SU-DHL-6 (cell line): ENCODE measurements around the gene SH2D3A.
"Not testable (repeated sequence)": the region's sequence is repeated elsewhere in the genome, so short reads cannot be mapped to it uniquely, and the experiment has no call there.

Experiments used
- H2AFZ ChIP-seq: fragments of 200-600 bp; sonication (generic); 2 replicates; pipeline ENCODE4 v1.6.1; 2014; ENCODE audit warnings: low read depth, mild to moderate bottlenecking, moderate library complexity, mixed read lengths, antibody characterized with exemption, low read length; ENCODE audit not compliant: severe bottlenecking
- H3F3A ChIP-seq: fragments of 200-600 bp; shearing (Covaris generic); 2 replicates; pipeline ENCODE4 v1.6.0; 2016; ENCODE audit warnings: antibody characterized with exemption, mild to moderate bottlenecking; ENCODE audit not compliant: insufficient read depth
- H3K27ac ChIP-seq: fragments of 200-600 bp; sonication (generic); 2 replicates; pipeline ENCODE4 v1.5.1; 2016; ENCODE audit warnings: low read depth, mild to moderate bottlenecking, low read length, moderate library complexity, mixed read lengths
- H3K27me3 ChIP-seq: fragments of 200-600 bp; sonication (generic), shearing (Covaris generic); 2 replicates; pipeline ENCODE4 v1.6.0; 2014; ENCODE audit warnings: mild to moderate bottlenecking, low read length
- H3K36me3 ChIP-seq: fragments of 200-600 bp; sonication (generic); 2 replicates; pipeline ENCODE4 v1.6.1; 2014; ENCODE audit warnings: mild to moderate bottlenecking, low read length, mixed read lengths
- H3K4me2 ChIP-seq: fragments of 300-600, 200-600 bp; shearing (Covaris generic), sonication (generic); 2 replicates; pipeline ENCODE4 v1.6.0; 2014; ENCODE audit warnings: low read length, low read depth, mild to moderate bottlenecking; ENCODE audit not compliant: poor library complexity, severe bottlenecking
- H3K4me3 ChIP-seq: fragments of 200-600 bp; sonication (generic); 2 replicates; pipeline ENCODE4 v1.5.1; 2014; ENCODE audit warnings: antibody characterized with exemption, low read length, mild to moderate bottlenecking, mixed read lengths; ENCODE audit not compliant: insufficient read depth, poor library complexity, severe bottlenecking
- H3K79me2 ChIP-seq: fragments of 200-600 bp; sonication (generic); 2 replicates; pipeline ENCODE4 v1.6.1; 2014; ENCODE audit warnings: mild to moderate bottlenecking, low read length, moderate library complexity; ENCODE audit not compliant: insufficient read depth
- H3K9ac ChIP-seq: fragments of 200-600 bp; sonication (generic); 2 replicates; pipeline ENCODE4 v1.7.0; 2014; ENCODE audit warnings: mild to moderate bottlenecking, low read length
- H3K9me2 ChIP-seq: fragments of 200-600 bp; sonication (generic); replicated peaks from 2 replicates; pipeline ENCODE4 v1.6.1; 2014; ENCODE audit warnings: low read length; ENCODE audit not compliant: insufficient read depth
- H3K9me3 ChIP-seq: fragments of 200-600 bp; sonication (generic); 2 replicates; pipeline ENCODE4 v1.6.1; 2014; ENCODE audit warnings: low read length, mixed read lengths; ENCODE audit not compliant: insufficient read depth
- H4K20me1 ChIP-seq: fragments of 200-600 bp; sonication (generic); 2 replicates; pipeline ENCODE4 v1.6.1; 2014; ENCODE audit warnings: low read depth, mild to moderate bottlenecking, antibody characterized with exemption, low read length, moderate library complexity, mixed read lengths
- CTCF ChIP-seq: fragments of 200-600 bp; sonication (generic); IDR thresholded peaks from one replicate; pipeline ENCODE4 v1.5.1; 2017; ENCODE audit warnings: antibody characterized with exemption, mild to moderate bottlenecking, low read length, moderate library complexity; ENCODE audit not compliant: insufficient read depth, poor library complexity, severe bottlenecking
- EZH2phosphoT487 ChIP-seq: fragments of 200-600 bp; sonication (generic), shearing (Covaris generic); conservative IDR thresholded peaks from 2 replicates; pipeline ENCODE4 v1.6.1; 2018; ENCODE audit warnings: mild to moderate bottlenecking, antibody characterized with exemption, low read length, moderate library complexity, mixed read lengths

Gene SH2D3A

GRCh38 chr19:6709549-6709948 lies 57.7 kb downstream of the SH2D3A start:
- H3K9ac ChIP-seq = no peak overlapping the region
- TF ChIP-seq EZH2phosphoT487 (no peak), CTCF (no peak)
- no peak overlapping the region for H3K4me2 ChIP-seq
- H2AFZ ChIP-seq = no peak overlapping the region
- no peak overlapping the region for H3K27ac ChIP-seq
- H3F3A ChIP-seq = no peaks in the 10 kb centered on the region
- H3K9me2 ChIP-seq = no peaks in the 10 kb centered on the region
- H4K20me1 ChIP-seq = no peaks in the 10 kb centered on the region
- H3K9me3 ChIP-seq = no peaks in the 10 kb centered on the region
- no peaks in the 10 kb centered on the region for H3K27me3 ChIP-seq
- no peaks in the 10 kb centered on the region for H3K79me2 ChIP-seq
- no peaks in the 10 kb centered on the region for H3K36me3 ChIP-seq
- no peak overlapping the region for H3K4me3 ChIP-seq

- H3K27ac ChIP-seq, H3K27me3 ChIP-seq, H3K9me2 ChIP-seq, H2AFZ ChIP-seq, H4K20me1 ChIP-seq, H3K4me3 ChIP-seq, H3K79me2 ChIP-seq, H3K9ac ChIP-seq, H3K9me3 ChIP-seq, H3F3A ChIP-seq, H3K36me3 ChIP-seq, H3K4me2 ChIP-seq: not testable (repeated sequence)
These were observed 58.3 kb downstream of the SH2D3A start for GRCh38 chr19:6708913-6709312.

- no peak overlapping the region for H3K27ac ChIP-seq
- no peaks in the 10 kb centered on the region for H4K20me1 ChIP-seq
- H3K4me3 ChIP-seq = no peak overlapping the region
- no peaks in the 10 kb centered on the region for H3K36me3 ChIP-seq
- TF ChIP-seq EZH2phosphoT487 (no peak), CTCF (no peak)
- no peaks in the 10 kb centered on the region for H3F3A ChIP-seq
- no peaks in the 10 kb centered on the region for H3K9me3 ChIP-seq
- H3K9me2 ChIP-seq = no peaks in the 10 kb centered on the region
- H3K79me2 ChIP-seq = no peaks in the 10 kb centered on the region
- H2AFZ ChIP-seq = no peak overlapping the region
- no peak overlapping the region for H3K9ac ChIP-seq
- H3K4me2 ChIP-seq = no peak overlapping the region
- no peaks in the 10 kb centered on the region for H3K27me3 ChIP-seq
These were observed 58.9 kb downstream of the SH2D3A start for GRCh38 chr19:6708346-6708745.

- no peaks in the 10 kb centered on the region for H3K79me2 ChIP-seq
- TF ChIP-seq EZH2phosphoT487 (no peak), CTCF (no peak)
- H4K20me1 ChIP-seq = no peaks in the 10 kb centered on the region
- H2AFZ ChIP-seq = no peak overlapping the region
- no peaks in the 10 kb centered on the region for H3K27me3 ChIP-seq
- H3F3A ChIP-seq = no peaks in the 10 kb centered on the region
- H3K9ac ChIP-seq = no peak overlapping the region
- no peaks in the 10 kb centered on the region for H3K9me3 ChIP-seq
- no peak overlapping the region for H3K4me3 ChIP-seq
- no peak overlapping the region for H3K4me2 ChIP-seq
- no peaks in the 10 kb centered on the region for H3K9me2 ChIP-seq
- no peaks in the 10 kb centered on the region for H3K36me3 ChIP-seq
- H3K27ac ChIP-seq = no peak overlapping the region
These were observed 59.6 kb downstream of the SH2D3A start for GRCh38 chr19:6707658-6708018.
